Stimulated activated CD8-positive, alpha-beta memory T cell treated with anti-CD3 and anti-CD28 coated beads, Interleukin-4, amount 100 ng/mL, for 24 hours (primary cell): ENCODE data around the gene HPSE2.

Experiments
- DNase-seq: peaks from one replicate; pipeline ENCODE4 v3.0.0-alpha.2; 2020; ENCODE audit warnings: low read depth

Gene HPSE2

DNA sequence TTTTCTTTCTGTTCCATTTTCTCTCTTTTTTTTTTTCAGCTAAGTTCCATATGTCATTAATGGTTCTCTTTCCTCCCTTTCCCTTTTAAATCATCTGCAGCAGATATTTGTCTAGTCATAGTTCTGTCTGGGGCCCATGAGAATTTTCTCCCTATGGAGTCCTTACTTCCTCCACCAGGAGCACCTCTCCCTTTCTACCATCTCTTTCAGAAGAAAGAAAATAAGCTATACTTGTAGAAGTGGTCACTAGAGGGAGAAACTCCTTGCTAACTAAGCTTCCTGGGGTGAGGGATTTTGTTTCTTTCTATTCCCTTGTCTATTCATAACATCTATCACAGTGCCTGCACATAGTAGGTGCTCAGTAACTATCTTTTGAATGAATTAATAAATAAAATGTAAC lies 558.8 kb downstream of the HPSE2 start:
- DNase-seq: no peak

- DNase-seq: no peak
Measured at GRCh38 chr10:98675902-98676301, 559.8 kb downstream of the HPSE2 start.

GRCh38 chr10:98673171-98673782 lies 562.4 kb downstream of the HPSE2 start:
- DNase-seq: no peak

DNA sequence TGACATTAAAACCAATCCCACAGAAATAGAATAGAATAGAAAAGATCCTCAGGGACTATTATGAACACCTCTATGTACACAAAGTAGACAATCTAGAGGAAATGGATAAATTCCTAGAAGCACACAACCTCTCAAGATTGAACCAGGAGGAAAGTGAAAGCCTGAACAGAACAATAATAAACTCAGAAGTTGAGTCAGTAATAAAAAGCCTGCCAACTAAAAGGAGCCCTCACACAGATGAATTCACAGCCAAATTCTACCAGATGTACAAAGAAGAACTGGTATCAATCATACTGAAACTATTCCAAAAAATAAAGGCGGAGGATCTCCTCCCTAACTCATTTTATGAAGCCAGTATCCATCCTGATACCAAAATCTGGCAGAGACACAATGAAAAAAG lies 568.6 kb downstream of the HPSE2 start:
- DNase-seq: no peak

- DNase-seq: no peak
Measured at GRCh38 chr10:98666276-98666675, 569.4 kb downstream of the HPSE2 start.

- no peak for DNase-seq
Measured at GRCh38 chr10:98664329-98665042, 571.2 kb downstream of the HPSE2 start.

DNA sequence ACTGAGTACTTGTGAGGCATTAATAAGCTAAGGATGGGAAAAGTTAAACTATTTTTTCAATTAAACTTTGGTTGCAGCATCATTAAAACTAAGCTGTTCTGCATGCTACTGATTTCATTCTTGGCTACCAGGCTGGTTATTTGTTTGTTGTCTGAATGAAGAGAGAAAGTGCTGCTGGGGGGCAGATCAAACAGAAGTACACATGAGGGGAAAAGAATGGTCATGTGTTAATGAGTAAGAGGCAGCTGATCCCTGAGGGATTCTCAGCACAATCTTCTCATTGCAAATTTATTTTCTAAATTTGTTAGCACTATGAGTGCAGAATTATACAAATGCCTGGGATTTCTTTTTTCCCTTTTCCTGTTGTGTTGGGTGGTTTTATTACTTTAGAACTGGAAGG lies 575.7 kb downstream of the HPSE2 start:
- no peak for DNase-seq

- DNase-seq: no peak
Measured at GRCh38 chr10:98655492-98655891, 580.2 kb downstream of the HPSE2 start.

DNA sequence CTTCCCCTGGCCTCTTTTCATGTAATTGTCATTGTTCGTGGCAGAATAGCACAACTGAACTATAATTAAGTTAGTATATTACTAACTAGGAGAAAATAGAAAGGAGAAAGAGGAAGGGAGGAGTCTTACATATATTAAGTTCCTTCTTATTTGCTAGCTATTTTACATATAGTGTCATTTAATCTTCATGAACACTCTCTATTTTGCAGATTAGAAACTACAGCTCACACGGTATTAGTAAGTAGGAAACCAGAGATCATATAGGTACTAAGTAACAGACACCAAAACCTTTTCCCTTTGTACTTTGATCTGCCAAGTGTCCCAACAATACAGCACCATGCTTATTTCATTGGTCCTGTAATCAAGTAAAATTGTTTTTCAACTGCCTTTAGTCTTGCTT lies 586.5 kb downstream of the HPSE2 start:
- DNase-seq: no peak

- no peak for DNase-seq
Measured at GRCh38 chr10:98646998-98647917, 588.4 kb downstream of the HPSE2 start.

DNA sequence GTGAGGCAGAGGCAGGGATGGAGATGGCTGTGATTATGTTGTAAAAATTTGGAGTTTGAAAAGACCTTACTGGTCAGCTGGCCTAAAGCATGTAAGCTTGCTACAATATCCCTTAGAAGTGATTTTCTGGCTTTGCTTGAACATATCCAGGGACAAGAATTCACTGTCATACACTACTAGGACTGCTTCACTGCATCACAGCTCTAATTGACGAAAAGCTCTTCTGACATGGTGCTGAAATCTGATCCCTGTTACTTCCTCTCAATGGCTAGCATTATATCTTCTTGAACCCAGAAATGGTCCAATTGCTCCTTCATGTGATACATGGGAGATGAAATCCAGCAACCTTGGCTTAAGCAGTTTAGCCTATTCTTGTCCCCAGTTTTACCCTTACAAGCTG lies 591.2 kb downstream of the HPSE2 start:
- no peak for DNase-seq

DNA sequence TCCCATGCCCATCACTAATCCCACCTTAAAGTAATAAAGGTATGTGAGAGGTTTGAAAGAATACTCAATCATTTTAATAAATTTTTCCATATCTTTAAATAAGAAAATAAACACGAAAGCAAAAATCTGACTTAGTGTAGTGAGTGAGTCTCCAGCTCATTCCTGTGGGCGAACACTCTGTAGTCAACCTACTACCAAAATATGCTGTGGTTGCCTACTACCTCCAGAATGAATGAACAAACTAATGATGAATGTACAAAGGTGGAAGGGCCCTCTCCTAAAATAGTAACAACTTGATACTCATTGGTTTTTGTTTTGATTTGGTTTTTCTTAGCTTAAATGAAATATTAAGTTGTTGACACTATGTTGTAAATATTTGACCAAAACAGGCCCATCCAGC lies 593.4 kb downstream of the HPSE2 start:
- DNase-seq: no peak

DNA sequence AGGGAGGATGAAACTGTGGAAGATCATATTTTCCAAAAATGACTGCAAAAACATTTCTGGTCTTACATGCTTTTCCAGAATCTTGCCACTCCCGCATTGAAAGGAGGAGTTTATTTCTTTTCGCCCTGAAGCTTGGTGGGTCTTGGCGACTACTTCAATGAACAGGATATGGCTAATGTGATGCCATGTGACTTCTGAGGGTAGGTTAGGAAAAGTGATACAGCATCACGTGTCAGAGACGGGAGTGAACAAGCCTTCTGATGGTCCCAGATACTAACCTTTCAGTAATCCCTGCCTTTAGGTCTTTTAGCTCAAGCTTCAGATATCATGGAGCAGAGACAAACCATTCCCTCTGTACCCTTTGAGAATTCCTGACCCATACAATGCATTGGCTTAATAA lies 596.7 kb downstream of the HPSE2 start:
- no peak for DNase-seq

- no peak for DNase-seq
Measured at GRCh38 chr10:98636921-98637329, 598.7 kb downstream of the HPSE2 start.

- DNase-seq: no peak
Measured at GRCh38 chr10:98632456-98633150, 603.0 kb downstream of the HPSE2 start.

DNA sequence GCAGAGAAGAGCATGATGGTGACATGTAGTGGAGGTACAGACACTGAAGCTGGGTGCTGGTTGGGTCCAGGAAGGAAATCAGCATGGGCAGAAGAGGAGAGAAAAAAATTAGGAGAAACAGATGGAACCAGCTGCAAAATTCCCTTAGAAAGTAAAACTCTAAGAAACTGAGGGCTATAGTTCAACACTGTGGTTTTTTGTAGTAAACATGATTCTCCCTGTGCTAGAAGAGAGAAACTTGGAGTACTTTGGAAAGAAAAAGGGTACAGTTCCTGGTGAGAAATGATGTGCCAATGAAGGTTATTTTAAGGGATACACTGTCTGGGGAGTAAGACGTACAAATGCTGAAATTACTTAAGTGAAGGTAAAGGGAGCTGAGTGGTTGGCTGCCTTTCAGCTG lies 607.4 kb downstream of the HPSE2 start:
- no peak for DNase-seq

GRCh38 chr10:98627711-98628110 lies 607.9 kb downstream of the HPSE2 start:
- DNase-seq: no peak

DNA sequence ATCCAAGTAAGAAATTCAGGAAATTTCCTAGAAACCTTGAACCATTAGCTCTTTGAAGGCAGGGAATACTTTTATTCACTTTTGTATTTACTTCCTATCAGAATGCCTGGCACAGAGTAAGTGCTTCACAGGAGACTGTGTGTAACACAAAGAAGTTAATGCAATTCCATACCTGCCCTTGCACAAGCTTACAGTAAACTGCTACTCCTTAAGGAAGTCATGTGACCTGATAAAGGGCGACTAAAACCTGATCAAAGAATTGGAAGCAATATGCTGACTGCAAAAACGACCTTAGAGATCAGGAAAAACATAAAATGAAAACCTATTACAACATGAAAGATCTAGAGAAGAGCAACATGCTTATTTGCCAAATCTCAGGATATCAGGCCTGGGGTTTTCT lies 610.7 kb downstream of the HPSE2 start:
- no peak for DNase-seq

DNA sequence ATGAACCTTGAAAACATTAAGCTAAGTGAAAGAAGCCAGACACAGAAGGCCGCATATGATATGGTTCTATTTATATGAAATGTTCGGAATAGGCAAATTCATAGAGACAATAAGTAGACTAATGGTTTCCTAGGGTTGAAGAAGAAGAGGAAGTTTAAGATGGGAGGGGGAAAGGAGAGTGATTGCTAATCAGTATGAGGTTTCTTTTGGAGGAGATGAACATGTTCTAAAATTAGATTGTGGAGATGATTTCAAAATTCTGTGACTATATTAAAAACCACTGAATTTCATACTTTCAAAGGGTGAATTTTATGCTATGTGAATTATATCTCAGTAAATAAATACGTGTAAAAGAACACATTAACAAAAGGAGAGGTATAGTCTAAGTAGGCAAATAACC lies 612.5 kb downstream of the HPSE2 start:
- DNase-seq: no peak

- DNase-seq: no peak
Measured at GRCh38 chr10:98621630-98622029, 614.0 kb downstream of the HPSE2 start.

- no peak for DNase-seq
Measured at GRCh38 chr10:98620503-98620902, 615.1 kb downstream of the HPSE2 start.

GRCh38 chr10:98619446-98619845 lies 616.2 kb downstream of the HPSE2 start:
- no peak for DNase-seq
